ENCODE data around the gene GPC6.

DNA sequence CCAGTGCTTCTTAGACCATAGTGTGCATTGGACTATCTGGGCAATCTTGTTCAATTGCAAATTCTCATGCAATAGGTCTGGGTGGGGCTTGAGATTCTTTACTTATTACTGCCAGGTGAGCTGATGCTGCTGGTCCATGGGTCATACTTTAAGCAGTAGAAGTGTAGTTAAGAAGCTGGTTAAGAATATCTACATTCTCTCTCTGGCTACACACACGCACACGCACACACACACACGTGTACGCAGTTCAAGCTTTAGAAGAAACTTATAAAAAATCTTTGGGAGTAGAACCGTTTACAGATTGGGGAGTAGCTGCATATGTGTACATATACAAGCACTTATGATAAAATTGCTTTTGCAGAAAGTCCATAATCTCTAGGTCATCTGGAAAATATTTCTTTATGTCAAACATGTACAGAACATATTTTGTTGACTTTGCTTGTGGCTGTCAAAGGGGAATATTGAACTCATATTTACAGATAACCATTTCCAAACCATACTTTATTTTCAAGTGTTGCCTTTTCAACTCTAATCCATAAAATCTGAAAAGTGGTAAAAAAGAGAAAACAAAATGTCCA is 99.7 kb downstream of the GPC6 start:
- TF ChIP-seq, protein P1, sequence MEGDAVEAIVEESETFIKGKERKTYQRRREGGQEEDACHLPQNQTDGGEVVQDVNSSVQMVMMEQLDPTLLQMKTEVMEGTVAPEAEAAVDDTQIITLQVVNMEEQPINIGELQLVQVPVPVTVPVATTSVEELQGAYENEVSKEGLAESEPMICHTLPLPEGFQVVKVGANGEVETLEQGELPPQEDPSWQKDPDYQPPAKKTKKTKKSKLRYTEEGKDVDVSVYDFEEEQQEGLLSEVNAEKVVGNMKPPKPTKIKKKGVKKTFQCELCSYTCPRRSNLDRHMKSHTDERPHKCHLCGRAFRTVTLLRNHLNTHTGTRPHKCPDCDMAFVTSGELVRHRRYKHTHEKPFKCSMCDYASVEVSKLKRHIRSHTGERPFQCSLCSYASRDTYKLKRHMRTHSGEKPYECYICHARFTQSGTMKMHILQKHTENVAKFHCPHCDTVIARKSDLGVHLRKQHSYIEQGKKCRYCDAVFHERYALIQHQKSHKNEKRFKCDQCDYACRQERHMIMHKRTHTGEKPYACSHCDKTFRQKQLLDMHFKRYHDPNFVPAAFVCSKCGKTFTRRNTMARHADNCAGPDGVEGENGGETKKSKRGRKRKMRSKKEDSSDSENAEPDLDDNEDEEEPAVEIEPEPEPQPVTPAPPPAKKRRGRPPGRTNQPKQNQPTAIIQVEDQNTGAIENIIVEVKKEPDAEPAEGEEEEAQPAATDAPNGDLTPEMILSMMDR (IDR thresholded peaks at IDR 0.05 in 8 of 11, conservative IDR thresholded peaks at IDR 0.05 in 3 of 11) = no peak
- TF ChIP-seq POLR2AphosphoS5 (IDR thresholded peaks at IDR 0.05) (no peak), POLR2A (IDR thresholded peaks at IDR 0.05) (no peak)
